HG02798 (cell line): Measurements from ENCODE around the gene AMBRA1.
"Not testable (repeated sequence)": the region's sequence is repeated elsewhere in the genome, so short reads cannot be mapped to it uniquely, and the experiment has no call there.

ENCODE experiments used
- ATAC-seq: cut with Tn5 transposase; IDR thresholded peaks from one replicate; pipeline ENCODE4 v1.9.1; 2021; ENCODE audit warnings: mild to moderate bottlenecking; ENCODE audit not compliant: unreplicated experiment, poor library complexity

Gene AMBRA1

DNA sequence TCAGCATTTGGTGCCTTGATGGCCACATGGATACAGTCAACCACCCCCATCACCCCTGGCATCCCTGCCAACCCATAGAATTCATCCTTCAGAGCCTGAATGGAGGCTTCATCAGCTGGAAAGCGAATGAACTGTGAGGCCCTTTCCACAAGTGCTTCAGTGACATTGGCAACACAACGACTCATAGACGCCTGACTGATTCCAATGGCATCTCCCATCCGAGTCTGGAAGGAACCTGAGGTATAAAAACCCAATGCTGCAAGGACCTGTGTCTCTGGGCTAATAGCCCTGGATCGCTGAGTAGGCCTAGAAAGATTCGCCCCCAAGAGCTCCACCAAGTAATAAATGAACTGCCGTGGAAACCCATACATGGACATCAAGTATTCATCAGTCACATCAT lies 21.9 kb upstream of the AMBRA1 start:
- ATAC-seq, result no peak

DNA sequence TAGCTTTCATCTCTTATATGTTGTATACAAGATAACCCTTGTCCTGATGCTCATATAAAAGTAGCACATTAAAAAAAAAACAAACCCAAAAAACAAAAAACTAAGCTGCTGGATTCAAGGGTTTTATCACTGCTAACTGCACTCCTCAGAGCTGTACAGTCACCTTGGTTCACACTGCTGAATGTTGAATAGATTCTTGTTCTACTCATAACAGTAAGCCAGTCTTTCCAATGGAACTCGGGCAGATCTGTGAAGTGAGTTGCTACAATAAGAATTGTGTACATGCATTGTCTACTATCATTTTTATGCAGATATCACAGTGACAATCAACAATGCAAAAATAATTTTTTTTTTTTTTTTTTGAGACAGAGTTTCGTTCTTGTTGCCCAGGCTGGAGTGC lies 18.5 kb upstream of the AMBRA1 start:
- no peak for ATAC-seq

DNA sequence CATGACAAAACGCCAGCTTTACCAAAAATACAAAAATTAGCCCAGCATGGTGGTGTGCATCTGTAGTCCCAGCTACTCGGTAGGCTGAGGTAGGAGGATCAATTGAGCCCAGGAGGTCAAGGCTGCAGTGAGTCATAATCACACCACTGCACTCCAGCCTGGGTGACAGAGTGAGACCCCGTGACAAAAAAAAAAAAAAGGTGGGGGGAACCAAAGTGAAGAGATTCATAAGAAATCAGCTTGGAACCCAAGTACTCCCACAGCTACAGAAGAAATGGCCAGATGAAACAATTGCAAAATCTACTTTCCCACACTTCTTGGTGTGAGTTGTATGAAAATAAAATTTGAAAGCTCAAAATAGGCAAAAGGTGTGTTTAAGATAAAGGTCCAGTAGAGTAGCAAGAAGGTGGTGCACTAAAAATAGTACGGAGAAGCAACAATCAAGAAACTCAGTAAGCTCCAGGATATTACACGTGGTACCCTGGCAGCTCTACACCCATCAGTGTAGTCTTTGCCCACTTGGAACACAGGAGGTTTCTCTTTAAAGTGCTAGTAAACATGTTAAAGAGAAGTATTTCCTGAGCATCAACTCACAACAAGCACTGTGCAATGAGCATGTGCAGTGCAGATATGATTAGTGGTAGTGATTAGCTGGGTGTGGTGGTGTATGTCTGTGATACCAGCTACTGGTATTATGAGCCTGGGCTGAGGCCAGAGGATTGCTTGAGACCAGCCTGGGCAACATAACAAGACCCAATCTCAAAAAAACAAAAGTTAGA lies 17.9 kb upstream of the AMBRA1 start:
- ATAC-seq, result no peak

GRCh38 chr11:46609386-46609785 lies 15.6 kb upstream of the AMBRA1 start:
- no peak for ATAC-seq

DNA sequence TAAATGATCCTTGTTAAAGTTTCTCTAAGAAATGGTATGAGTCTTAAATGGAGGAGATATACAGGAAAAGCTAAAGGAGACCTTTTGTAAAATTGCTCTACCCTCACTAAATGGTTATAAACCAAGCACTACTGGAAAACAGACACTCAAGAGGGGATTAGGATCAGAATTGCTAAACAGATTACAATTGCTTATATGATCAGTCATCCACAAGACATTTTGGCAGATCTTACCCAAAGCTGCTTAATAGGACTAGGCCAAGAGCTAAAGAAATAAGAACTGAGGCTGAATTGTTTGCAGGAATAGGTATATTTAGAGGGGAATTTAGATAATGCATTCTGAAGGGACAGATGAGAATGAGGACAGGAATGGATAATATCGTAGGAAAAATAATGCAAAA lies 13.7 kb upstream of the AMBRA1 start:
- ATAC-seq, result no peak

GRCh38 chr11:46604796-46605195 lies 11.0 kb upstream of the AMBRA1 start:
- ATAC-seq, result no peak

- ATAC-seq, result no peak
Measured at GRCh38 chr11:46603704-46604308, 10.0 kb upstream of the AMBRA1 start.

GRCh38 chr11:46601129-46601528 lies 7.3 kb upstream of the AMBRA1 start:
- ATAC-seq, result no peak

DNA sequence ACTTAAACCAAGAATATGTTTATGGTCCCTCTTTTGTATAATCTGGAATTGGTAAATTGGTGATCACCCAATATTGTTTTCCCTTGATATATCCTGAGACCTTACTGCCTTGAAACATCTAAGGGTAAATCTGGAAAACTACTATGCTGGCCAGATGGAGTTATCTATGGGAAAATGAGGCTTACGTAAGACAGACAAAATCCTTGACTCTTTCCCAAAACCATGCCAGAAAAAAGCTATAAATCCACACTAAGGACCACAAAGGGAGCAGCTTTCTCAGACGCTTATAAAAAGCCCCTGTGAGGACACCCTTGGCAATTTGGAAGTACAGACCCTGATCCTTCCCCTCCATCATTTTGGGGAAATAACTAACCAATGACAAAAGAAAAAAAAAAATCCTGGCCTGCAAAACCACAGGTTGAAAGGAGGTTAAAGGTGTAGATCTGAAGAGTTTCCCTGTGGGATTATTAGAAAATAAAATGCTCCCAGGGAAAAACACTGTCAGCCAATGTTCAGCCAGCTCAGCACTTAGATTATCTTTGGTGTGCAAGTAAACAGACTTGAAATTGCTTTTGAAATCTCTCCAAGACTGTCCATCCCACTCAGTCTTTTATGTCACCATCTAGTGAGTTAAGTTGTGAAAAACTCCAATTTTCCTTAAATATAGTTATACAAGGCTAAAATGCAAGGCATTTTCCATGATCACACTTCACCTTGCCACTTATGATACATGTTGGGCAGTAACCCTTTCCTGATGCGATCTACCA lies 6.6 kb upstream of the AMBRA1 start:
- no peak for ATAC-seq

GRCh38 chr11:46599340-46600193 lies 5.7 kb upstream of the AMBRA1 start:
- no peak for ATAC-seq

GRCh38 chr11:46597609-46598219 lies 3.9 kb upstream of the AMBRA1 start:
- no peak for ATAC-seq

- ATAC-seq, result no peak
Measured at GRCh38 chr11:46597155-46597554, 3.3 kb upstream of the AMBRA1 start.

DNA sequence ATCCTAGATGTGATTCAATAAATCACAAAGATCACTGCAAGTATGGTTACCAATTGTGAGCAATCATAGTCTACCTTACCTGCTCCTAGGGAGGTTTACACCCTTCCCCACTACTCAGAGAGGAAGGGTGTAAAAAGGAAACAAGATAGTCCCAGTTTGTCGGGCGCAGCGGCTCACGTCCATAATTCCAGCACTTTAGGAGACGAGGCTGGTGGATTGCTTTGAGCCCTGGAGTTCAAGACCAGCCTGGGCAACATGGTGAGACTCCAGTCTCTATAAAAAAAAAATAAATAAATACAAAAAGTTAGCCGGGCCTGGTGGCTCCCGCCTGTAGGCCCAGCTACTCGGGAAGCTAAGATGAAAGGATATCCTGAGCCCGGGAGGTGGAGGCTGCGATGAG lies 962 bp upstream of the AMBRA1 start:
- no peak for ATAC-seq

DNA sequence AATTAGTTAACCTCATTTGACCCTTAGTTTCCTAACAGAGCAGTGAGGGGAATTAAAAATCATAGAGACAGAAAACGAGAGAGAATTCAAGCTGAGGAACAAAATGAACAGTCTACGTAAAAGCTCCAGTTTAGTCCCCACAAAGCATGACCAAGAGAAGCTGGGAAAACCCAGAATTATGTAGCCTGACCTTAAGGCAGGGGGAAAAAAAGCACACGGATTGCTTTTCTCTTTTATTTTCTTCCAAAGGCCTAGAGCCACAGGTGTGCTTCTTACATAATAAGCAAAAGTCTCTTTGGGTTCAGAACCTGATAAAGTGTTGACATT lies 514 bp upstream of the AMBRA1 start:
- no peak for ATAC-seq

GRCh38 chr11:46590740-46591605 lies 2.9 kb downstream of the AMBRA1 start:
- no peak for ATAC-seq

DNA sequence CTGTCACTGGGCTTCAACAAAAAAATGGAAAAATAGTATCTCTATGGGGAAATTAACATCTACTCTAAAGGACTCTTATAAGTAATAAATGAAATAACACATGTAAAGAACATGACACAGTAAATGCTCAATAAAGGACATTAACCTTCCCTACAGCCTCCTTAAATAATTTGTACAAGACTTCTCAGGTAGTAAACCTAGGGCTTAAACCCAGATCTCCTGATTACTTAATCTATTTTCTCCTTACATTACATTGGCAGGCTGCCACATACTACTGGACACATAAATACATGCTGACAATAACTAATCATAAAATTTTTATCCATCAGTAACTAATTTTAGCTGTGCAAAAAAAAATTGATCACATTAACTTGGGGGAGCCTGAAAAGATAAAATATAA lies 4.9 kb downstream of the AMBRA1 start:
- ATAC-seq, result no peak

GRCh38 chr11:46588131-46588530 lies 5.7 kb downstream of the AMBRA1 start:
- no peak for ATAC-seq

DNA sequence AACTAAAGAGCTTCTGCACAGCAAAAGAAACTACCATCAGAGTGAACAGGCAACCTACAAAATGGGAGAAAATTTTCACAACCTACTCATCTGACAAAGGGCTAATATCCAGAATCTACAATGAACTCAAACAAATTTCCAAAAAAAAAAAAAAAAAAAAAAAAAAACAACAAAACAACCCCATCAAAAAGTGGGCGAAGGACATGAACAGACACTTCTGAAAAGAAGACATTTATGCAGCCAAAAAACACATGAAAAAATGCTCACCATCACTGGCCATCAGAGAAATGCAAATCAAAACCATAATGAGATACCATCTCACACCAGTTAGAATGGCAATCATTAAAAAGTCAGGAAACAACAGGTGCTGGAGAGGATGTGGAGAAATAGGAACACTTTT lies 10.3 kb downstream of the AMBRA1 start:
- ATAC-seq, result not testable (repeated sequence)

GRCh38 chr11:46582588-46582987 lies 11.2 kb downstream of the AMBRA1 start:
- no peak for ATAC-seq
